ENCODE data around the gene DDIT4L.

- TF ChIP-seq GABPA (IDR thresholded peaks at IDR 0.05; ENCODE audit: low read depth) (no peak), SIN3A (IDR thresholded peaks at IDR 0.05; ENCODE audit: borderline replicate concordance, low read depth, low read length) (no peak)
Measured at GRCh38 chr4:100169491-100170485, 20.5 kb downstream of the DDIT4L start.
